HEK293T (cell line): ENCODE measurements around the gene FBLN7.

Experiments
- CTCF ChIA-PET: fragments of 350-600 bp; formaldehyde crosslinking; extraction: SDS; loops from one replicate; lab custom pipeline; 2021; ENCODE audit warnings: antibody characterized with exemption, inconsistent platforms; lab: Yijun Ruan, JAX
- POLR2A ChIA-PET: fragments of 350-600 bp; formaldehyde crosslinking; extraction: SDS; loops from one replicate; lab custom pipeline; 2020; ENCODE audit warnings: antibody characterized with exemption, inconsistent platforms; lab: Yijun Ruan, JAX
- DNase-seq: peaks from one replicate; pipeline ENCODE4 v3.0.0; 2012; ENCODE audit warnings: mixed read lengths; ENCODE audit errors: extremely low spot score
- ARNT ChIP-seq: fragments of 450-650 bp; IDR thresholded peaks from 2 replicates; pipeline ENCODE4 v1.6.1; 2017; ENCODE audit warnings: mild to moderate bottlenecking
- BHLHE40 ChIP-seq: fragments of 450-650 bp; IDR thresholded peaks from 2 replicates; pipeline ENCODE4 v1.6.1; 2016; ENCODE audit warnings: mild to moderate bottlenecking, moderate library complexity, borderline replicate concordance
- CTBP1 ChIP-seq: fragments of 450-650 bp; IDR thresholded peaks from 2 replicates; pipeline ENCODE4 v1.6.1; 2016; ENCODE audit warnings: borderline replicate concordance
- ELF4 ChIP-seq: fragments of 450-650 bp; IDR thresholded peaks from 2 replicates; pipeline ENCODE4 v1.6.1; 2017; ENCODE audit warnings: antibody characterized with exemption
- FOXA1 ChIP-seq: fragments of 450-650 bp; IDR thresholded peaks from 2 replicates; pipeline ENCODE4 v1.6.1; 2016; ENCODE audit warnings: mild to moderate bottlenecking
- FOXK2 ChIP-seq: fragments of 450-650 bp; IDR thresholded peaks from 2 replicates; pipeline ENCODE4 v1.6.1; 2016; ENCODE audit warnings: mild to moderate bottlenecking
- FOXM1 ChIP-seq: fragments of 450-650 bp; IDR thresholded peaks from 2 replicates; pipeline ENCODE4 v1.6.1; 2017; ENCODE audit warnings: mild to moderate bottlenecking, borderline replicate concordance
- HDGF ChIP-seq: fragments of 450-650 bp; IDR thresholded peaks from 2 replicates; pipeline ENCODE4 v1.6.1; 2017; ENCODE audit warnings: antibody characterized with exemption, borderline replicate concordance
- L3MBTL2 ChIP-seq: fragments of 450-650 bp; conservative IDR thresholded peaks from 2 replicates; pipeline ENCODE4 v1.6.1; 2016; ENCODE audit warnings: mild to moderate bottlenecking
- LEF1 ChIP-seq: fragments of 450-650 bp; IDR thresholded peaks from 2 replicates; pipeline ENCODE4 v1.6.1; 2017; ENCODE audit warnings: mild to moderate bottlenecking, borderline replicate concordance
- NFRKB ChIP-seq: fragments of 450-650 bp; IDR thresholded peaks from 2 replicates; pipeline ENCODE4 v1.6.1; 2016; ENCODE audit warnings: mild to moderate bottlenecking, moderate library complexity
- SP1 ChIP-seq: fragments of 450-650 bp; IDR thresholded peaks from 2 replicates; pipeline ENCODE4 v1.6.1; 2017
- SUZ12 ChIP-seq: fragments of 450-650 bp; IDR thresholded peaks from 2 replicates; pipeline ENCODE4 v1.6.1; 2016; ENCODE audit warnings: mild to moderate bottlenecking
- TARDBP ChIP-seq: fragments of 450-650 bp; IDR thresholded peaks from 2 replicates; pipeline ENCODE4 v1.6.1; 2016
- ZNF384 ChIP-seq: fragments of 450-650 bp; IDR thresholded peaks from 2 replicates; pipeline ENCODE4 v1.6.1; 2016
- TF ChIP-seq, protein P1 (sequence below): fragments of 450-650 bp; IDR thresholded peaks from 2 replicates; pipeline ENCODE4 v1.6.1; 2016

Gene FBLN7

DNA sequence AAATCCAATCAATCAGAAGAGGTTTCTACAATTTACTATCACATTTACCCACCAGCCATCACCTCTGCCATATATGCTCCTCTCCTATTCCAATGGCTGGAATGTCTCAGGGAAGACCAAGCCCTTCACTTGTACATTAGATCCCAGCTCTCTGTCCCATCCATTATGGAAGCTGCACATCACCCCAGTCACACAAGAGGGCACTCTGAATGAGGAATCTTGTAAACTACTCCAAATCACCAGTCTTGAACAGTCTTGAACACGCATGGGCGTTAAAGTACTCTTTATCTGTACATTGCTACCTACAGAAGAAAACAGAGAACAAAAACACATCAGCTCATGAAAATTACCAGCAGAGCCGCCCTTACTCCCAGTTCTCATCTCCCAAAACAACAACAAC, 78.0 kb downstream of the FBLN7 start:
- no peak for TF ChIP-seq CTBP1
- no peak for TF ChIP-seq SUZ12
- no peak for TF ChIP-seq NFRKB
- TF ChIP-seq, protein P1, sequence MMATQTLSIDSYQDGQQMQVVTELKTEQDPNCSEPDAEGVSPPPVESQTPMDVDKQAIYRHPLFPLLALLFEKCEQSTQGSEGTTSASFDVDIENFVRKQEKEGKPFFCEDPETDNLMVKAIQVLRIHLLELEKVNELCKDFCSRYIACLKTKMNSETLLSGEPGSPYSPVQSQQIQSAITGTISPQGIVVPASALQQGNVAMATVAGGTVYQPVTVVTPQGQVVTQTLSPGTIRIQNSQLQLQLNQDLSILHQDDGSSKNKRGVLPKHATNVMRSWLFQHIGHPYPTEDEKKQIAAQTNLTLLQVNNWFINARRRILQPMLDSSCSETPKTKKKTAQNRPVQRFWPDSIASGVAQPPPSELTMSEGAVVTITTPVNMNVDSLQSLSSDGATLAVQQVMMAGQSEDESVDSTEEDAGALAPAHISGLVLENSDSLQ, result no peak
- no peak for TF ChIP-seq ELF4
- TF ChIP-seq TARDBP, result no peak
- no peak for TF ChIP-seq ARNT
- POLR2A ChIA-PET, result no interaction called here
- CTCF ChIA-PET, result no interaction called here

DNA sequence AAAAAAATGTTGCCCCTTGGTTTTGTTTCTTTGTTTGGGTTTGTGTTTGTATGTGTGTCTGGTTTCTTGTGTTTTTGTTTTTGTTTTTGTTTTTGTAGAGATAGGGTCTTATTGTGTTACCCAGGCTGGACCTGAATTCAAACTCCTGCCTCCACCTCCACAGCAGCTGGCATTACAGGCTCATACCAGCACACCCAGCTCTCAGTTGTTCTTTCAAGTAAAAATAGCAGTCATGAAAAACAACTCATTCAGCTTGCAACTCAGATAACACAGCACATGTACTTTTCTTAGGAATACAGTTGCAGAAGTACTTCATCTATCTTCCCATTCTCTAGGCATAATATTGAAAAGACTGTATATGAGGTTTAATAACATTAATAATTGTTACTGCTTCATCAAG, 79.7 kb downstream of the FBLN7 start:
- ChIA-PET POLR2A (no interaction called here), CTCF (no interaction called here)
- no peak for DNase-seq
- TF ChIP-seq ARNT, result no peak
- TF ChIP-seq FOXA1, result no peak
- no peak for TF ChIP-seq L3MBTL2
- TF ChIP-seq, protein P1, result no peak
- TF ChIP-seq ELF4, result no peak
- TF ChIP-seq HDGF, result no peak
- TF ChIP-seq FOXK2, result no peak
- TF ChIP-seq FOXM1, result no peak
- no peak for TF ChIP-seq BHLHE40
- TF ChIP-seq CTBP1, result no peak
- TF ChIP-seq ZNF384, result no peak
- TF ChIP-seq SUZ12, result no peak
- TF ChIP-seq LEF1, result no peak
- TF ChIP-seq TARDBP, result no peak
- no peak for TF ChIP-seq SP1
- no peak for TF ChIP-seq NFRKB

More for the DNA sequence above, 78.0 kb downstream of the FBLN7 start:
- no peak for DNase-seq

DNA sequence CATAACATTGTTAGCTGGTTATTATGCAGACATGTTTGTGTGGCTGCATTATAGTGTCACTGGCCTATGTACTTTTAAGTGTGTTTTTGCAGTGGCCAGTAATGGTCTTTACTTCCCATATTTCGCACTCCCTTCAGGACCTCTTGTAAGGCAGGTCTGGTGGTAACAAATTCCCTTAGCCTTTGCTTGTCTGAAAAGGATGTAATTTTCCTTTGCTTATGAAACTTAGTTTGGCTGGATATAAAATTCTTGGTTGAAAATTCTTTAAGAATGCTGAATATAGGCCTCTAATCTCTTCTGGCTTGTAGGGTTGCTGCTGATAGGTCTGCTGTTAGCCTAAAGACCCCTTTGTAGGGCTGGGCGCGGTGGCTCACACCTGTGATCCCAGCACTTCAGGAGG, 82.0 kb downstream of the FBLN7 start:
- CTCF ChIA-PET, result no interaction called here
- TF ChIP-seq FOXM1 (no peak), FOXK2 (no peak), ARNT (no peak), BHLHE40 (no peak), L3MBTL2 (no peak), FOXA1 (no peak), LEF1 (no peak), CTBP1 (no peak), TARDBP (no peak), ELF4 (no peak), SUZ12 (no peak), NFRKB (no peak)

GRCh38 chr2:112220831-112221230, 82.6 kb downstream of the FBLN7 start:
- DNase-seq, result no peak
- TF ChIP-seq ELF4 (no peak), BHLHE40 (no peak), ARNT (no peak), SP1 (no peak), NFRKB (no peak), L3MBTL2 (no peak), FOXA1 (no peak)
- CTCF ChIA-PET, result no interaction called here
- POLR2A ChIA-PET, result no interaction called here

More for the DNA sequence above, 82.0 kb downstream of the FBLN7 start:
- POLR2A ChIA-PET, result no interaction called here
- DNase-seq, result no peak

GRCh38 chr2:112229348-112229747, 91.2 kb downstream of the FBLN7 start:
- ChIA-PET CTCF (no interaction called here), POLR2A (no interaction called here)
- no peak for DNase-seq
- TF ChIP-seq ARNT (no peak), L3MBTL2 (no peak), ZNF384 (no peak), SP1 (no peak), LEF1 (no peak), ELF4 (no peak), CTBP1 (no peak), TARDBP (no peak), BHLHE40 (no peak), FOXK2 (no peak), SUZ12 (no peak), NFRKB (no peak), FOXM1 (no peak)
- TF ChIP-seq, protein P1, result no peak

- no peak for DNase-seq
- POLR2A ChIA-PET, result no interaction called here
- CTCF ChIA-PET, result interaction anchor here (0.5 kb wide), 1 partner anchor 24 kb away, joined by 3 read pairs; no protein-coding TSS in a partner anchor
- TF ChIP-seq FOXK2 (no peak), TARDBP (no peak), FOXA1 (no peak)
- TF ChIP-seq, protein P1, result no peak
These were observed 92.2 kb downstream of the FBLN7 start for GRCh38 chr2:112230371-112230770.
